Esophagus muscularis mucosa (tissue), 3 donors: ENCODE results near the gene CLEC11A.
"Not testable (repeated sequence)": the region's sequence is repeated elsewhere in the genome, so short reads cannot be mapped to it uniquely, and the experiment has no call there.

Source experiments
- CTCF ChIP-seq, 3 experiments: fragments of 200-600 bp in 2 of 3; fragments of 450-650 bp in 1 of 3; sonication (generic) in 2 of 3; IDR thresholded peaks; one replicate each; pipeline ENCODE4 v1.5.1; 2017 to 2019; ENCODE audit warnings: antibody characterized with exemption in 3 of 3, mild to moderate bottlenecking in 2 of 3, moderate library complexity in 1 of 3
- POLR2A ChIP-seq: fragments of 450-650 bp; IDR thresholded peaks from one replicate; pipeline ENCODE4 v1.6.1; 2017; ENCODE audit warnings: antibody characterized with exemption, moderate library complexity, mild to moderate bottlenecking, low read depth

DNA sequence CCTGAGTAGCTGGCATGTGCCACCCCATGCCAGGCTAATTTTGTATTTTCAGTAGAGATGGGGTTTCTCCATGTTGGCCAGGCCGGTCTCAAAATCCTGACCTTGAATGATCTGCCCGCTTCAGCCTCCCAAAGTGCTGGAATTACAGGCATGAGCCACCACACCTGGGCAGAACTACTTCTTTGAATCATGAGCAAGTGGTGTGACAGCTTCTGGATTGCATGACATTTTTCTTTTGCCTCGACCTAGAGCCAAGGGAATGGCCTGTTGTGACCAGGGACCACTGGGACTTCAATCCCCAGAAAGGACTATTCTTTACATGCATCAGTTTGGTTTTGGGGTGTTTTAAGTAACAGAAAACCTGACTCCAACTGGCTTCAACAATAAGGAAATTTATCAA lies 49.7 kb downstream of the CLEC11A start:
- TF ChIP-seq POLR2A; CTCF (IDR thresholded peaks at IDR 0.05): not testable (repeated sequence)
